ENCODE results near the gene SOX1. TPM values are rescaled to one million over a fixed set of nuclear protein-coding genes. Genes with fewer than 3 reads are reported as not detected.

SOX1 gene
- total and polyA plus RNA-seq, 4 donors = not detected

- Histone ChIP-seq H3K27ac (ENCODE audit: low read depth in 1 of 2, low read length in 2 of 2) (no peak overlapping the region), H3K36me3 (ENCODE audit: control insufficient read depth in 4 of 4, insufficient read depth in 3 of 4, low read depth in 1 of 4, low read length in 3 of 4) (no peaks in the 10 kb centered on the region), H3K9me3 (ENCODE audit: control insufficient read depth in 4 of 4, low read length in 3 of 4) (no peaks in the 10 kb centered on the region), H3K27me3 (ENCODE audit: control insufficient read depth in 4 of 4, insufficient read depth in 4 of 4, low read length in 3 of 4) (peaks cover 7 to 24% (median 13%) of the 10 kb centered on the region in 4 donors), H3K4me1 (ENCODE audit: control insufficient read depth in 4 of 4, insufficient read depth in 4 of 4, low read length in 3 of 4) (peaks cover 11 to 27% (median 18%) of the 10 kb centered on the region in 4 donors), H3K9ac (ENCODE audit: low read depth in 1 of 2, low read length in 2 of 2) (no peak overlapping the region), H3K4me3 (ENCODE audit: low read depth in 1 of 3, low read length in 3 of 3) (peak overlapping the region in 1 of 3 donors; percentile 23)
- no peak for TF ChIP-seq FOXA1 (IDR thresholded peaks at IDR 0.05)
- DNase-seq (ENCODE audit: low spot score) = no peak
- WGBS = 4% methylated on average over 44 of the region's 44 CpGs
Observed at GRCh38 chr13:112104881-112105234, 37.9 kb downstream of the SOX1 start.

- 7% methylated on average over 35 of the region's 35 CpGs for WGBS
- no peak overlapping the region for H3K9ac ChIP-seq (ENCODE audit: low read depth in 1 of 2, low read length in 2 of 2)
- H3K4me1 ChIP-seq (ENCODE audit: control insufficient read depth in 4 of 4, insufficient read depth in 4 of 4, low read length in 3 of 4) = peaks cover 11 to 27% (median 18%) of the 10 kb centered on the region in 4 donors
- H3K27ac ChIP-seq (ENCODE audit: low read depth in 1 of 2, low read length in 2 of 2) = no peak overlapping the region
- peak overlapping the region in 1 of 3 donors; percentile 23 for H3K4me3 ChIP-seq (ENCODE audit: low read depth in 1 of 3, low read length in 3 of 3)
- no peak for DNase-seq (ENCODE audit: low spot score)
- H3K9me3 ChIP-seq (ENCODE audit: control insufficient read depth in 4 of 4, low read length in 3 of 4) = no peaks in the 10 kb centered on the region
- TF ChIP-seq HNF4A (conservative IDR thresholded peaks at IDR 0.05) (no peak), HNF4G (IDR thresholded peaks at IDR 0.05) (no peak), ATF3 (IDR thresholded peaks at IDR 0.05) (no peak), EGR1 (IDR thresholded peaks at IDR 0.05; ENCODE audit: low read depth in 2 of 2) (no peak), RAD21 (IDR thresholded peaks at IDR 0.05) (no peak), YY1 (IDR thresholded peaks at IDR 0.05) (no peak), RXRA (IDR thresholded peaks at IDR 0.05) (no peak), FOXA2 (IDR thresholded peaks at IDR 0.05) (no peak), NR2F2 (IDR thresholded peaks at IDR 0.05) (no peak), GABPA (IDR thresholded peaks at IDR 0.05 in 1 of 2, conservative IDR thresholded peaks at IDR 0.05 in 1 of 2) (no peak), MAX (IDR thresholded peaks at IDR 0.05) (no peak), SP1 (IDR thresholded peaks at IDR 0.05) (no peak)
- TF ChIP-seq, protein P1, sequence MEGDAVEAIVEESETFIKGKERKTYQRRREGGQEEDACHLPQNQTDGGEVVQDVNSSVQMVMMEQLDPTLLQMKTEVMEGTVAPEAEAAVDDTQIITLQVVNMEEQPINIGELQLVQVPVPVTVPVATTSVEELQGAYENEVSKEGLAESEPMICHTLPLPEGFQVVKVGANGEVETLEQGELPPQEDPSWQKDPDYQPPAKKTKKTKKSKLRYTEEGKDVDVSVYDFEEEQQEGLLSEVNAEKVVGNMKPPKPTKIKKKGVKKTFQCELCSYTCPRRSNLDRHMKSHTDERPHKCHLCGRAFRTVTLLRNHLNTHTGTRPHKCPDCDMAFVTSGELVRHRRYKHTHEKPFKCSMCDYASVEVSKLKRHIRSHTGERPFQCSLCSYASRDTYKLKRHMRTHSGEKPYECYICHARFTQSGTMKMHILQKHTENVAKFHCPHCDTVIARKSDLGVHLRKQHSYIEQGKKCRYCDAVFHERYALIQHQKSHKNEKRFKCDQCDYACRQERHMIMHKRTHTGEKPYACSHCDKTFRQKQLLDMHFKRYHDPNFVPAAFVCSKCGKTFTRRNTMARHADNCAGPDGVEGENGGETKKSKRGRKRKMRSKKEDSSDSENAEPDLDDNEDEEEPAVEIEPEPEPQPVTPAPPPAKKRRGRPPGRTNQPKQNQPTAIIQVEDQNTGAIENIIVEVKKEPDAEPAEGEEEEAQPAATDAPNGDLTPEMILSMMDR (IDR thresholded peaks at IDR 0.05; ENCODE audit: low read depth, low read length, missing input control) = no peak
- TF ChIP-seq, protein P2, sequence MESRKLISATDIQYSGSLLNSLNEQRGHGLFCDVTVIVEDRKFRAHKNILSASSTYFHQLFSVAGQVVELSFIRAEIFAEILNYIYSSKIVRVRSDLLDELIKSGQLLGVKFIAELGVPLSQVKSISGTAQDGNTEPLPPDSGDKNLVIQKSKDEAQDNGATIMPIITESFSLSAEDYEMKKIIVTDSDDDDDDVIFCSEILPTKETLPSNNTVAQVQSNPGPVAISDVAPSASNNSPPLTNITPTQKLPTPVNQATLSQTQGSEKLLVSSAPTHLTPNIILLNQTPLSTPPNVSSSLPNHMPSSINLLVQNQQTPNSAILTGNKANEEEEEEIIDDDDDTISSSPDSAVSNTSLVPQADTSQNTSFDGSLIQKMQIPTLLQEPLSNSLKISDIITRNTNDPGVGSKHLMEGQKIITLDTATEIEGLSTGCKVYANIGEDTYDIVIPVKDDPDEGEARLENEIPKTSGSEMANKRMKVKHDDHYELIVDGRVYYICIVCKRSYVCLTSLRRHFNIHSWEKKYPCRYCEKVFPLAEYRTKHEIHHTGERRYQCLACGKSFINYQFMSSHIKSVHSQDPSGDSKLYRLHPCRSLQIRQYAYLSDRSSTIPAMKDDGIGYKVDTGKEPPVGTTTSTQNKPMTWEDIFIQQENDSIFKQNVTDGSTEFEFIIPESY (IDR thresholded peaks at IDR 0.05) = no peak
- TF ChIP-seq, protein P3, sequence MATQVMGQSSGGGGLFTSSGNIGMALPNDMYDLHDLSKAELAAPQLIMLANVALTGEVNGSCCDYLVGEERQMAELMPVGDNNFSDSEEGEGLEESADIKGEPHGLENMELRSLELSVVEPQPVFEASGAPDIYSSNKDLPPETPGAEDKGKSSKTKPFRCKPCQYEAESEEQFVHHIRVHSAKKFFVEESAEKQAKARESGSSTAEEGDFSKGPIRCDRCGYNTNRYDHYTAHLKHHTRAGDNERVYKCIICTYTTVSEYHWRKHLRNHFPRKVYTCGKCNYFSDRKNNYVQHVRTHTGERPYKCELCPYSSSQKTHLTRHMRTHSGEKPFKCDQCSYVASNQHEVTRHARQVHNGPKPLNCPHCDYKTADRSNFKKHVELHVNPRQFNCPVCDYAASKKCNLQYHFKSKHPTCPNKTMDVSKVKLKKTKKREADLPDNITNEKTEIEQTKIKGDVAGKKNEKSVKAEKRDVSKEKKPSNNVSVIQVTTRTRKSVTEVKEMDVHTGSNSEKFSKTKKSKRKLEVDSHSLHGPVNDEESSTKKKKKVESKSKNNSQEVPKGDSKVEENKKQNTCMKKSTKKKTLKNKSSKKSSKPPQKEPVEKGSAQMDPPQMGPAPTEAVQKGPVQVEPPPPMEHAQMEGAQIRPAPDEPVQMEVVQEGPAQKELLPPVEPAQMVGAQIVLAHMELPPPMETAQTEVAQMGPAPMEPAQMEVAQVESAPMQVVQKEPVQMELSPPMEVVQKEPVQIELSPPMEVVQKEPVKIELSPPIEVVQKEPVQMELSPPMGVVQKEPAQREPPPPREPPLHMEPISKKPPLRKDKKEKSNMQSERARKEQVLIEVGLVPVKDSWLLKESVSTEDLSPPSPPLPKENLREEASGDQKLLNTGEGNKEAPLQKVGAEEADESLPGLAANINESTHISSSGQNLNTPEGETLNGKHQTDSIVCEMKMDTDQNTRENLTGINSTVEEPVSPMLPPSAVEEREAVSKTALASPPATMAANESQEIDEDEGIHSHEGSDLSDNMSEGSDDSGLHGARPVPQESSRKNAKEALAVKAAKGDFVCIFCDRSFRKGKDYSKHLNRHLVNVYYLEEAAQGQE (IDR thresholded peaks at IDR 0.05) = no peak
- H3K27me3 ChIP-seq (ENCODE audit: control insufficient read depth in 4 of 4, insufficient read depth in 4 of 4, low read length in 3 of 4) = peaks cover 7 to 25% (median 13%) of the 10 kb centered on the region in 4 donors
- no peaks in the 10 kb centered on the region for H3K36me3 ChIP-seq (ENCODE audit: control insufficient read depth in 4 of 4, insufficient read depth in 3 of 4, low read depth in 1 of 4, low read length in 3 of 4)
Observed at GRCh38 chr13:112105244-112105681, 38.3 kb downstream of the SOX1 start.
